Activated CD8-positive, alpha-beta memory T cell treated with anti-CD3 and anti-CD28 coated beads for 24 hours (primary cell): ENCODE results near the gene FAF1.
"Not testable (repeated sequence)": the region's sequence is repeated elsewhere in the genome, so short reads cannot be mapped to it uniquely, and the experiment has no call there.

Experiments used
- DNase-seq: peaks from one replicate; pipeline ENCODE4 v3.0.0-alpha.2; 2020

Gene FAF1

DNA sequence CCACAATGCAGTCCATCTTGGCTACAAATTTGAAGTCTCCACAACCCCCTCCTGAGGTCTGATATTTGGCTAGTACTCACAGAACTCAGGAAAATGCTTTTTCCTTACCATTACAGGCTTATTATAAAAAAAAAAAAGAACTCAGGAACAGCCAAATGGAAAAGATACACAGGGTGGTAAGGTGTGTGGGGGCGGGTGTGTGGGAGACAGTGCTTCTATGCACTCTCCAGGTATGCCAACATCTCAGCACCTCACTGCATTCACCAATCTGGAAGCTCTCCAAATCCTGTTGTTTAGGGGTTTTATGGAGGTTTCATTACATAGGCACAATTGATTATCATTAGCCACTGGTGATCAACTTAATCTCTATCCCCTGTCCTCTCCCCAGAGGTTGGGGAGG lies 126.9 kb downstream of the FAF1 start:
- no peak for DNase-seq

- DNase-seq, result no peak
Measured at GRCh38 chr1:50832167-50832566, 127.9 kb downstream of the FAF1 start.

- DNase-seq, result no peak
Measured at GRCh38 chr1:50831300-50832061, 128.6 kb downstream of the FAF1 start.

DNA sequence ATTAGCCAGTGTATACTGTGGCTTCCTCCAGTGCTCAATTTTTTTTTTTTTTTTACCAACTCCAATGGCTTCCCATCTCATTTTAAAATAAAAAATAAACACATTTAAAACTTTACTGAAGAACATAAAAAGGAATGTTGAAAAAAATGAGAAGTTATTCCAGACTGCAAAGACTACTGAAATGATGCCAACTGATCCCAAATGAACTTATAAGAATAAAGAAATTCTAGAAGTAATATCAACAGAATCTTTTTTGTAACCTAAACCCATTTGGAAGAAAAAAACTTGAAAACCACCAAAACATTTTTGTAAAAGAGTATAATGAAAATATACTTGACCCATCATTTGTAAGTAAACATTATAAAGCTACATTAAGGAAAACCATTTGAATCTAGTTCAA lies 129.4 kb downstream of the FAF1 start:
- DNase-seq, result no peak

GRCh38 chr1:50829014-50829958 lies 130.8 kb downstream of the FAF1 start:
- DNase-seq, result no peak

DNA sequence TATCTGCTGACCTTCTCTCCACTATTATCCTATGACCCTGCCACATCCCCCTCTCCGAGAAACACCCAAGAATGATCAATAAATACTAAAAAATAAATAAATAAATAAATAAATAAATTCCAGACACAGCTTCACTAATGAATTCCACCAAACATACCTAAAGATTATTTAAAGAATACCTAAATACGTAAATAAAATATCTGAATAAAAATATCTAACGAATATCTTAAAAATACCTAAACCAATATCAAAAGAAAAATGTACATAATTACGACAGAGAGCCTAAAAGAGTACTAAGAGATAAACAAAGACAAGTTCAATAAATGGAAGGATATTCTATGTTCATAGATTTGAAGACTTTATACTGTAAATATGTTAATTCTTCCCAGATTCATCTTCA lies 132.5 kb downstream of the FAF1 start:
- no peak for DNase-seq

GRCh38 chr1:50826792-50827191 lies 133.3 kb downstream of the FAF1 start:
- not testable (repeated sequence) for DNase-seq

DNA sequence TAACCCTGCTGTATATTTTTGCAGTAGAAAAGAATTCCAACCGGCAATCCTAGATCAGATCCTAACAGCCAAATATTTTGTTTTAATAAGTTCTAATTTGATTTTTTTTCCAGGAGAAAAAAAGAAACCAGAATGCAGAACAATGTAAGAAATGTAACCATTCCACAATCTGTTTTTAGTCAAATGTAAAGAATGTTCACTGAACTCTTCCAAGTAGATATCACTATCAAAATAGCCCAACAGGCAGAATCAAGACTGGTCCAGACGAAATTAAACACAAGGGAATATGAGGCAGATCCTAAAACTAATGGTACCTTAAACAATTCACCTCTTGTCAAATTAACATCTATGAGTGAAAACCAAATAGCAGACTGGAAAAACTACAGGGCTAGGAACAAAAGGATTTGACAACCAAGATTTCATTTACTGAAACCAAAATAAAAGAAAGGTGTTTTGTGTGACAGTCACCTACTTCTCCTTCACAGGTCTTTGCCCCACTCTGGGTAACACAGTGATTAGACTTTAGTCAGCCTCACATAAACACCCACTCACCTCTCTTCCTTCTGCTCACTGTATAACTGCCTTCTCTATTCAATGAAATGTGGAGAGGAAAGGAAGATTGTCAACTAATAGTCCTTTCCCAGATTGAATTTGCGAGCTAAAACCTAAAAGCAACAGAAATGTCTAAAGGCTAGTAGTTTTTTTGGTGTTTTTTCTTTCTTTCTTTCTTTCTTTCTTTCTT lies 137.9 kb downstream of the FAF1 start:
- no peak for DNase-seq

GRCh38 chr1:50820545-50820944 lies 139.5 kb downstream of the FAF1 start:
- no peak for DNase-seq

- no peak for DNase-seq
Measured at GRCh38 chr1:50812346-50812745, 147.7 kb downstream of the FAF1 start.

DNA sequence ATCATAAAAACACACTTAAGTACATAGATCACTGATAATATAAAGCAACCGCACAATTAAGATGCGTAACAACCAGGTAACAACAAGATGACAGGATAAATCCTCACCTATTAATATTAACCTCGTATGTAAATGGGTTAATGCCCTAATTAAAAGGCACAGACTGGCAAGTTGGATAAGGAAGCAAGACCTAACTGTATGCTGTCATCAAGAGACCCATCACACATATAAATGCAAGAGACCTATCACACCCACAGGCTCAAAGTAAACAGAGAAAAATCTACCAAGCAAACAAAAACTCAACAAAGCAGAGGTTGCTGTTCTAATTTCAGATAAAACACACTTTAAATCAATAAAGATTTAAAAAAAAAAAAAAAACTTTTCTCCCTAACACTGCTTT lies 151.8 kb downstream of the FAF1 start:
- no peak for DNase-seq

DNA sequence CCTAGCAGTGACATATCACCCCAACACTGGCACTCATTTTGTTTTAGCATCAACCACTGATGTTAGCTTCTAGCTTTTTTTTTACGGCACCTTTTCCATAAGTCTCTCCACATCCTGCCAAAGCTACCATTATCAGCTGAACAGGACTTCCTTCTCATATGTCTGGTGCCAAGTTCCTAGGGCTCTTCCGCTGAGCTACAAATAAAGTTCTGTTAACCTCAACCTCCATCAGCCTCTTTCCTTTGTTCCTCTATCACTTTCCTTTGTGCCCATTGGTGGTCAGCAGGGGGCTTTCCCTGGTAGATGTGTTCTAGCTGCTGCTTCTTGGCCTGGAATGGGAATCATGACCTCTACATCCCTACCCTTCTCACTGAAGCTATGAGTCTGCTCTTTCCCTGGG lies 163.8 kb downstream of the FAF1 start:
- no peak for DNase-seq

- no peak for DNase-seq
Measured at GRCh38 chr1:50793521-50793920, 166.5 kb downstream of the FAF1 start.

GRCh38 chr1:50787266-50787665 lies 172.8 kb downstream of the FAF1 start:
- no peak for DNase-seq

- DNase-seq, result no peak
Measured at GRCh38 chr1:50783286-50783685, 176.8 kb downstream of the FAF1 start.

DNA sequence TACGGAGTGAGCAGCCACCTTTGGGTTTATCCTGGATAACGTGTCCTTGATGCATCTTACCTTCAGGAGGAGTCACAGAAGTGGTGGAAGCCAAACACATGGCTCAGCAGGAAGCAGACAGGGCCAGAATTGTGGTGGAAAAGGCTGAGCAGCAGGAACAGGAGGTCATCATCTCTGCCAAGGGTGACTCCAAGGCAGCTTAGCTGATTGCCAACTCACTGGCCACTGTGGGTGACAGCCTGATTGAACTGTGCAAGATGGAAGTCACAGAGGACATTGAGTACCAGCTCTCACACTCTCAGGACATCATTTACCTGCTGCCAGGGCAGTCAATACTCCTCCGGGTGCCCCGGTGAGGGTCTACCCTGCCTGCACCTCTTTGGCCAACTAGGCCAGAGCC lies 179.3 kb downstream of the FAF1 start:
- DNase-seq, result no peak

GRCh38 chr1:50779801-50780200 lies 180.3 kb downstream of the FAF1 start:
- DNase-seq, result no peak

GRCh38 chr1:50775740-50776139 lies 184.3 kb downstream of the FAF1 start:
- no peak for DNase-seq

- no peak for DNase-seq
Measured at GRCh38 chr1:50774759-50775351, 185.2 kb downstream of the FAF1 start.

DNA sequence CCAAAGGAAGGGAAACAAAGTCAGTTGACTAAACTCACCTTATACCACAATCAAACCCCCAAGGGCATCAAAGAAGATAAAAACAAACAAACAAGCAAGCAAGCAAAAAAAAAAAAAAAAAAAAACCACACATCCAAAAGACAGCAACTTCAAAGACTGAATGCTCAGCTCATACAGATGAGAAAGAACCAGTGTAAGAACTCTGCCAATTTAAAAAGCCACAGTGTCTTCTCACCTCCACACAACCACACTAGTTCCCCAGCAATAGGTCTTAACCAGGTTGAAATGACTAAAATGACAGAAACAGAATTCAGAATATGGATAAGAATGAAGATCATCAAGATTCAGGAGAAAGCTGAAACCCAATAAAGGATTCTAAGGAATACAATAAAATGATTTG lies 193.4 kb downstream of the FAF1 start:
- no peak for DNase-seq

- DNase-seq, result not testable (repeated sequence)
Measured at GRCh38 chr1:50756543-50756942, 203.5 kb downstream of the FAF1 start.

DNA sequence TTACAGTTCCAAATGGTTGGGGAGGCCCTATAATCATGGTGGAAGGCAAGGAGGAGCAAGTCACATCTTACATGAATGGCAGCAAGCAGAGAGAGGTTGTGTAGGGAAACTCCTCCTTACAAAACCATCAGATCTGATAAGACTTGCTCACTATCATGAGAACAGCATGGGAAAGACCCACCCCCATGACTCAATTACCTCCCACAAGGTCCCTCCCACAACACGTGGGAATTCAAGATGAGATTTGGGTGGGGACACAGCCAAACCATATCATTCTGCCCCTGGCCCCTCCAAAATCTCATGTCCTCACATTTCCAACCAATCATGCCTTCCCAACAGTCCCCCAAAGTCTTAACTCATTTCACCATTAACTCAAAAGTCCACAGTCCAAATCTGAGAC lies 205.3 kb downstream of the FAF1 start:
- DNase-seq, result not testable (repeated sequence)

- DNase-seq, result no peak
Measured at GRCh38 chr1:50750021-50750619, 209.9 kb downstream of the FAF1 start.
